NCI-H2196 (cell line): ENCODE results near the gene MICOS13.
"Not testable (repeated sequence)": the region's sequence is repeated elsewhere in the genome, so short reads cannot be mapped to it uniquely, and the experiment has no call there.

Experiments
- DNase-seq: peaks from one replicate; lab custom pipeline; 2025; ENCODE audit not compliant: unreplicated experiment; lab: John Stamatoyannopoulos, UW

Gene MICOS13

DNA sequence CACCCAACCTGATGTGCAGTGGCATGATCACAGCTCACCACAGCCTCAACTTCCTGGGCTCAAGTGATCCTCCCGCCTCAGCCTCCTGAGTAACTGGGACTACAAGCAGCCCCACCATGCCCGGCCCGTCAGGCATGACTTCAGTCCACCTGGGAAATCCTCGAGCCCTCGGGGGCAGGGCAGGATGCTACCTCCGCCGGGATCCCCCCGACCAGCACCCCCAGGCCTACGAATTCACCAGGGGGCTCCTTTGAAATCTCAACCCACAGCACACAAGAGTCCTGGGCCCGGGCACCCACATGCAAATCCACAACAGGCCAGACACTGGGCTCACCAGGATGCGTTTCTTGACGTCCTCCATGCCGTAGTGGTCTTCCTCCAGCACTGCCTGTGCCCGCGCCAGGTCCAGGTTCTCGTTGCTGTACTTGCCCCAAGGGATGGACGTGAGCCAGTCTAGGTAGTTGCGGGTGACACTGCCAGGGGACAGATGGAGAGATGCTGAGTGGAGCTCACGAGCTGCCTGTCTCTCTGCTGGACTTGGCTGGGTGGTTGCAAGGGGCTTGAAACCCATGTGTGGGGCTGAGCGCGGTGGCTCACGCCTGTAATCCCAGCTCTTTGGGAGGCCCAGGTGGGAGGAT is 20.3 kb upstream of the MICOS13 start:
- DNase-seq = no peak

DNA sequence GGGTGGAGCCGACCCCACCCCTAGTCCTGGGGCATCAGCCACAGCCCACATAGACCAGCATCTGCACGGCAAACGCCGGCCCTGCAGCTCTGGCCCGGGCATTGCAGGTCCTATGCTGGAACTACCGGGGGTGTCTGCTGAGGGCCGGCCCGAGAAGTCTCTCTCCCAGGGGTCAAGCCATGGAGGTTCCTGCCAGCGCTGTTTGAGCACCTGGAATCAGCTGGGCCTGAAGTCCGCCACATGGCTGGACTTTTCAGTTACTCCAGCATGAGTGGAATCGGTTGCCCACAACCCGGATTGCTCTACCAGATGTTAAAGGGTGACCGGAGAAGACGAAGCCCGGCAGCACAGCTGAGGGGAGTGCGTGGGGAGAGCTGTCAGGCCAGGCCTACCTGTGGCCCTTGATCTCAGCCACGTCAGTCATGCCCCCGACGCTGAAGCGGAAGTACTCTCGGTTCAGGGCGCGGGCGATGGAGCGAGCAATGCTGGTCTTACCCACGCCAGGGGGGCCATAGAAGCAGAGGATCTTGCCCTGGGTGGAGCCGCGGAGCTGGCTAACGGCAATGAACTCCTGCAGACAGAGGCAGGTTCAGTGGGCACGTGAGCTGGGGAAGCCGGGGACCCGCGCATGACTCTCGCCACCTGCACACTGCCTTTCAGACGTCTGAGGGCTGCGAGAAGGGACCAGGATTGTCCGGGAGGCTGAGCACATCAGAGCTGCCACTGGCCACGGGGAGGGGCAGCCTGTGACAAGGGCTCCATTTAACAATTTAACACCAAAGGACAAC is 18.5 kb upstream of the MICOS13 start:
- no peak for DNase-seq

DNA sequence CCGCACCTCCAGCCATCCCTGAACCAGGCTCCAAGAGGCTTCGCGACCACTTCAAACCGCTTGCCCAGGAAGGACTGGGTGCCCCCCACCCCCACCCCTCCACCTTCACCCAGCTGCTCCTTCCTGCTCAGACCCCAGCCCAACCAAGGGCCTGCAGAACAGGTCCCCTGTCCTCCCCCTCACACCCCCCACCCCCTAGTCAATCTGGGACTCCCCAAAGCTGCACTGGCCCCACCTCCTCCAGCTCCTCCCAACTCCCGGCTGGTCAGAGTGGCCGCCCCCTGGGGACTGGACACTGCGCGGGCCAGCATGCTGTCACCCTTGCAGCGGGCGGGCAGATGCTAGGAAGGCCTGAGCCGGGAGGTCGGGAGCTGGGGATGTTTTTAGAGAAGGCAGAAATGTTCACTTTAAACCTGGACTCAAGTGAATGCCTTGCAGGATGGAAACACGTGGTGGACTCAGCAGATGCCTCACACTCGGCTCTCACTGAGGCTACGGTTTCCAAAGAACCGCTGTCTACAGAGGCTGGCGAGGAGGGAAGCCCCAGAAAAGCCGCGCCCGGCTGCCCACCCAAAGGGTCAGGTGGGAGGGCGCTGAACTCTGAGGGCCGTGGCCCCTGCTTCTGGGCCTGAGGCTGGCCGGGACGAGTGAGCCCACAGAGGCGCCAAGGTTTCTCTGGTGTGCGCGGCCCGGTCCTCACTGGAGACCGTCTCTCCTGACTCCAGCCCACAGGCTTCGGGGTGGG is 17.7 kb upstream of the MICOS13 start:
- DNase-seq = no peak

DNA sequence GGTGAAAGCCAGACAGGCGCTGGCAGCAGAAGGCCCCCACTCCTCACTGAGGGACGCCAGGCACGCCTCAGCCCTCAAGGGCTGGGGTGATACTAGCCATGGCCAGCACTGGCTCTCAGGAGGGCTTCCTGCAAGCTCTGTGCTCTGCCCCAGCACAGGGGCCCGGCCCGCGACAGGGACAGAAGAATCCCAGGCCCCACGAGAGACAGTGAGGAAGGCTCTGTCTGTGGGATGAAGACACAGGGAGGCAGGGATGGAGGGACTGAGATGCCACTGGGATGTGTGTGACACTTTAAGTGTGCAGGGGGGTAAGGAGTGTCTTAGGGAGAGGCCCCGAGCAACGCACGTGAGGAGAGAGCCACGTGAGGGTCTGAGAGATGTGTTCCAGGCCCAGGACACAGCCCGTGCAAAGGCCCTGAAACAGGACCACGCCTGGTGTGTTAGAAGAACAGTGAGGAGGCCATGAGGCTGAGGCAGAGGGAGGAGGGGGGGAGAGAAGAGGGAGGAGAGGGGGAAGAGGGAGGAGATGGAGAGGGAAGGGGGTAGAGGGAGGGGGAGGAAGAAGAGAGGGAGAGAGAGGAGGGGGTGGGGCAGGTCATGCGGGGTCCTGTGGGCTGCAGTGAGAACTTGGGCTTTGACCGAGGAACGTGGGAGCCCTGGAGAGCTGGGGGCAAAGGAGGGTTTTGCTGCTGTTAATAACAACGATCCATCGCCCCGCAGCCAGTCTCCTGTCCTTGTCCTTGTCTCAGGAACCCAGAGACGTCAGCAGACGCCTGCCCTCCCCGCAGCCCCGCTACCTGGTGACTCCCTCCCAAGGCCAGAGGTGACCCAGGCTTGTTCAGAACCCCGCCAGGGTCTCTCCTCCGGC is 16.9 kb upstream of the MICOS13 start:
- no peak for DNase-seq

DNA sequence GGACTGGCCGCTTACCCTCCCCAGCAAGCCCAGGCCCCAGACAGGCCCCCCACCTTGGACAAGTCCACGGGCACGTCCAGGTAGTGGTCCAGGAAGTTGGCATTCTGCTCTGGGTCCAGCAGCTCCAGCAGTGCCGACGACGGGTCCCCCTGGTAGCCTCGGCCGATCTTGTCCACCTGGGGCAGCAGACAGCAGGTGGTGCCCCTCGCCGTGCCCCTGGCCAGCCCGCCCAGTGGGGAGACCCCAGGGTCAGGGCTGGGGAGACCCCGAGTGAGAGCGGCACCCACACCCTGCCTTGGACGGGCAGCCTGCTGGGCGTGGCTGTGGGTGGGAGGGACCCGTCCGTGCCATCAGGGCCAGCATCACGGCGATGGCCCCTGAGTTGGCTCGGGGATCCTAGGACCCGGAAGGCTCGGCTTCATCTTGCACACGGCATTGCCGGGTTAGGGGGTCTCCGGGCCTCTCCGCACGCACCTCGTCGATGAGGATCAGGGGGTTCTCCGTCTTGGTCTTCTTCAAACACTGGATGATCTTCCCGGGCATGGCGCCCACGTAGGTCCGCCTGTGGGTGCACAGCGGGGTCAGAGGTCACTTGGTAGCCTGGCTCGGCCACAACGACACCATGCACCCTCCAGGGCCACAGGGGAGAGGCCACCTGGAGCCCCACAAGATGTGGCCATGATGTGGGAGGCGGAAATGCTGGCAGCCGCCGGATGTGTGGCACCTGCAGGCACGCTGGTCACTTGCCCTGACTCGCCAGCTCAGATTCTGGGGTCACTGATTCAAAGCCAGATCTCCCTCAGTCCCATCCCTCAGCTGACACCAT is 16.1 kb upstream of the MICOS13 start:
- DNase-seq = no peak

DNA sequence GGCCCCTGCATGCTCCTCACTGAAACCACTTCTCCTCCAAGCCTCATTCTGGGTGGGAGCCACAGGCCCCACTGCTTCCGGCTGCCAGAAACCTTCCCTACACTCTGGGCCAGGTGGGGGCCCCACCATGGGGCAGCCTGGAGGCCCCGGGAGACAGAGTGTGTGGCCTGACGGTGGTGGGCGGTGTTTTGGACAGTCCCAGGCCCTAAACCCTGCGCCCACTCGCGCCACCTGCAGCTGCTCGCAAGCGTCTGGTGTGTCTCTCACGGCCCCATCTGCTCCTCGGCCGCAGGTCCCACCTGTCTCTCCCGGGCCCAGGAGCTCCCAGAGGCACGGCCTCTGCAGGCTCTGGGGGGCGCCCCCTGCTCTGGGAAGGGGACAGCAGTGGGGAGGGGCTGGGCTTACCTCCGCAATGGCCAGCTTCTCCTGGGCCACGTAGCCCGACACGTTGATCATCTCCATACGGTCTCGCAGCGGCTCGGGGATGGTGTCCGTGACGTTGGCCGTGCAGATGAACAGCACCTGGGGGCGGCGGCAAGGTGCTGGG is 15.4 kb upstream of the MICOS13 start:
- DNase-seq = no peak

DNA sequence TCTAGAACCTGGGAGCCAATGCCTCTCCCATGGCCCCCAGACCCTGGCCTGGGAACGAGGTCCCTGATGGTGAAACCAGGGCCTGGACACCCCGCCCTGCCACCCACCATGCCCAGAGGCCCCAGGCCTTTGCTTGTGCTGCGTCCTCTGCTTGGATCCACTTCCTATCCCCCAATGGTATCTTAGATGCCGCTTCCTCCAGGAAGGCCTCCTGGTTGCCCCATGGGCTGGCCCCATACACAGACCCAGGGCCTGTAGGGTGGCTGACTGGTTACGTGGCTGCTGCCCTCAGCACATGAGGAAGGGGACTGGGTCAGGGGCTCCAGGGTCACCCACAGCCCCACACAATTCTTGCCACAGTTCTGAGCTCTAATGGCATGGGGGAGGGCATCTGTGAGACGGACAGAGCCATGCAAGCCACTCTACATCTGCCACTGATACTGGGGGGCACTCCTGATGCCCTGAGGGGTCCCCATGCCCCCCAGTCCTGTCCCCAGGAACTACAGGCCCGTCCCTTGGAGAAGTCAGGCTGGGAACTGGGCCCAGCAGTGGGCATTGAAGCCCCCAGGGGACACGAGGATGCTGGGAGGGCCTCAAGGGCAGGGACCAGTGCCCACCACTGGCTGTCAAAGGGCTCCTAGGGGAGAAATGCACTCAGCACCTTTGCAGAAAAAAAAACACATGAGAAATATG is 14.8 kb upstream of the MICOS13 start:
- DNase-seq = no peak

DNA sequence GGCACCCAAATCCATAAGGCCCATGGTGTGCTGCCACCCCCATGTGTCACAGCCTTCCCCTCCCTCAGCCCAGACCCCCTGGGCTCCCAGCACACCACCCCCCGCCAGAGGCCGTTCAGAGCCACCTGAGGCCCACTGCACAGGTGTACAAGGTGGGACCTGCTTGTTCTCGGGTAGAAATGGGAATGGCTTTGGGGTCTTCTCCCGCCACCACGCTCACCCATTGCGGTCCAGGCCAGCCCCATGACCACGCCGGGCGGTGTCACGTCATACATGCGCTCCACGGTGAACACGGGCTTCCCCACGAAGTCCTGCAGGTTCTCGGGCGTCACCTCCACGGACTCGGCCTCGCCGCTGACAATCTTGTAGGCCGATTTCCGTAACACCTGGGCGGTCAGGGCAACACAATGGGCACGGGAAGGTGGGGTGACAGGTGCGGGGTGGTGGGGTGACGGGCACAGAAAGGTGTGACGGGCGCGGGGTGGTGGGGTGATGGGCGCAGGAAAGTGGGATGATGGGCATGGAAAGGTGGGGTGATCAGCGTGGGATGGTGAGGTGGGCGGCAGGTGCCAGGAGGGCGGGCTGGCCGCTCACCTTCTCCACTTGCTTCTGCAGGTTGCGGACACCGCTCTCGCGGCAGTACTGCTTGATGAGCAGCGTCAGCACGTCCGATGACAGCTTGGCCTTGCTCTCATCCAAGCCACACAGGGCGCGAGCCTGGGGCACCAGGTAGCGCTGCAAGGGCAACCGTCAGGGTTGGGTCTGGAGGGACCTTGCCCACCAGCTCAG is 14.0 kb upstream of the MICOS13 start:
- no peak for DNase-seq

DNA sequence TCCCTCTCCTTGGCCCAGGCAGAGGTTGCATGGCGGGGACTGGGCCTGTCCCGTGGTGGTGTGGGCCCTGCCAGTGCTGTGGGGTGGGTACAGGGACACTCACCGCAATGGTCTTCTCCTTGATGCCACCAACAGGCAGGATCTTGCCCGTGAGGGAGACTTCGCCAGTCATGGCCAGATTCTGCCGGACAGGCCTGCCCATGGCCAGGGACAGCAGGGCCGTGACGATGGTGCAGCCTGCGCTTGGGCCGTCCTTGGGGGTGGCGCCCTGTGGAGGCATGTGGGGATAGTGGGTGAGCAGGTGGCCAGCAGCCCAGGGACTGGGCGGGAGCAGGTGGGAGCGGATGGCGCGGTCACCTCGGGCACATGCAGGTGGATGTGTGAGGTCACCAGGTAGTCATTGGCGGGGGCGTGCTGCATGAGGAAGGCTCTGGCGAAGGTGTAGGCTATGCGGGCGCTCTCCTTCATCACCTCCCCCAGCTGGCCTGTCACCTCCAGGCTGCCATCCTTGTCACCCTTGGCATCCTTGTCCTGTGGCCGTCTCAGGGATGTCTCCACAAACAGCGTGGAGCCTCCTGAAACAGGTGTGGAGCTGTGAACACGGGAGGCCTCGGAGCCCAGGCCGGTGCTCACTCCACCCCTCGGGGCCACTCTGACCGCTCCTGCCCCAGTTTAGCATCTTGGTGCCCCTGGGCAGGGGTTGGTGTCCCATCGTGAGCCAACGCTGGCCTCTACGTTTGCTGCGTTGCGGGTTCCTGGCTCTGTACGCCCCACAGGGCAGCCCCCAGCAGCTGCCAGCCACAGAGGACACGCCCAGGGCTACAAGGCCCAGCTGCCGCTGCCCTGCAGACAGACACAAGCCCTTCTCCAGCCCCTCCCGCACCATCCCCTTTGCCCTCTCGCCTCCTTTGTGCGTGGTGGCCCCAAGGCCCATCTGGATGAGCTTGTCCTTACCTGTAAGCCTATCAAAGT is 13.2 kb upstream of the MICOS13 start:
- no peak for DNase-seq

DNA sequence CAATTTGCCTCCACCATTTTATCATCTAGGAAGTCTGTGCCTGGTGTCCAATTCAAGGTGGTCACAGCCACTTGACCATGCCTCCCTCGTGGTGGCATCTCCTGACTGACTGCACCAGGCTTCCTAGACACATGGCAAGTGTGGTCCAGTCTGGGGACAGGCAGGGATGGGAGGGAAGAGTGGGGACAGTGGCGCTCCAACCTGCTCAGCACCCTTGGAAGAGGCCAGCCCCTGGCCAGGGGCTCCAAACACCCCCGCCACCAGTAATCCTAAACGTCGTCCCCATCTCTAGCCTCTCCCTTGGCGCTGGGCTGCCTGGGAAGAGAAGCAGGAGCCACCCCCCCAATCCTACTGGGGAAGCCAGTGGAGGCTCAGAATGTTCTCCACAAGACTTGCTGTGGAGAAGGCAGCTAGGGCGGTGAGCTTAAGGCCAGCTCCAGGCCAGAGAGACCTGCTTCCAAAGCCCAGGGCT is 12.4 kb upstream of the MICOS13 start:
- DNase-seq = no peak

DNA sequence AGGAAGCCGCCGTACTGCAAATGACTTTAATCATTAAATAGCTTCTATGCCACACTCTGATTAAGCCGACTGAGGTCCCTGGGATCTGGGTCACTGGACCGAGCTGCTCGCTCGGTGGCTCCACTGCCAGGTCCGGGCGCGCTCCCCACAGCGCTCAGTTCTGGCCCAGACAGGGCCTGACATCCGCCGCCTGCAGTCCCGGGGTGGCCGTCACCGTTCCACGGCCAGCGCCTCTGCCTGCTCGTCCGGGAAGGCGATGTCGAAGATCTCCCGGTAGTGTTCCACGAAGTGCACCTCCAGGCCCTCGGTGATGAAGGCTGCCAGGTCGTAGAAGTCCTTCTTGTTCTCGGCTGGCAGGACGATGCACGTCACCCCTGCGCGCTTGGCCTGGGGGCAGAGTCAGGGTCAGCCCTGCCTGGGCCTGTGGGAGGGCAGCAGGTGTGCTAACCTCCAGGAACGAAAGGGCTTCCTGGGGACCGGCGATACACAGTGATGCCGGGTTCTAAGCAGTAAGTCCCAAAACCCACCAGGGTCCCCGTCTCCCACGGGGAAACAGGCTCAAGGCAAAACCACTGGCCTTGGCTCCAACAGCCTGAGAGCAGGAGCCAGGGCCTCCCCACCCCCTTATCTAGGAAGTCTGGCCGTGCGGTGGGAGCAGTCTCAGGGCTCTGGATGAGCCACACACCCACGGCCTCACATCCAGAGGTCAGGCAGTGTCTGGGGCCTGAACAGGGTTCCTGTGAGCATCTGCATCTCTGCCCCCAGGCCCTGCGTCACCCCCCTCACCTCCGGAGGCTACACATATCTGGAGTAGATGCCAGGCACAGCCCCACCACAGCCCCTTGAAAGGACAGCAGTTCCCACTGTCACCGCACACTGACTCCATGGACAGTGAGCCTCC is 11.8 kb upstream of the MICOS13 start:
- DNase-seq = no peak

DNA sequence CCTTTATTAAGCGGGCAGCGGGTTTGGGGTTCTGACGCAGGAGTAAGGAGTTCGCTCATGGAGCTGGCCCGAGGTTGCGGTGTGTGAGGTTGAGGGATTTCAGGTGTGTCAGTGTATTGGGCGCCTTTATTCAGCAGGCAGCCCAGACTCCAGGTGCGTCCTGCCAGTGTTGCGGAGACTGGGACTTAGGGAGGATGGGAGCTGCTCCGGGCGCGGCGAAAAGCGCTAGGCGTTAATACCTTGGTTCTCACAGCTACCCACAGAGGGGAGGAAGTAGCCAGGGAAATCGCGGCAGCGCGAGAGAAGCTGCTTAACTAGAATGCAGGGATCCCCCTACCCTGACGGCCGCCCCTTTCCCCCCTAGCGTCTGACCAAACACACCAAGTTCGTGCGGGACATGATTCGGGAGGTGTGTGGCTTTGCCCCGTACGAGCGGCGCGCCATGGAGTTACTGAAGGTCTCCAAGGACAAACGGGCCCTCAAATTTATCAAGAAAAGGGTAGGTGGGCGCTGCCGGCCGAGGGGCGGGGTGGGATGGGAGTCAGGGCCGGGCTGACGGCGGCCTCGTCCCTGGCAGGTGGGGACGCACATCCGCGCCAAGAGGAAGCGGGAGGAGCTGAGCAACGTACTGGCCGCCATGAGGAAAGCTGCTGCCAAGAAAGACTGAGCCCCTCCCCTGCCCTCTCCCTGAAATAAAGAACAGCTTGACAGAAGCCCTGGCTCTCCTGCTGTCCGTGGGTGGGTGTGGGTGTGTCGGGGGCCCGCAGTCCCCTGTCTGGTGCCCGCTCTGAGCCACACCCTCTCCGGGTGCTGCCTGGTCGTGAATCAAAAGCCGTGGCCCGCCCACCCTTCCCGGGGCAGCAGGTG is 10.9 kb upstream of the MICOS13 start:
- peak; percentile 56 for DNase-seq

DNA sequence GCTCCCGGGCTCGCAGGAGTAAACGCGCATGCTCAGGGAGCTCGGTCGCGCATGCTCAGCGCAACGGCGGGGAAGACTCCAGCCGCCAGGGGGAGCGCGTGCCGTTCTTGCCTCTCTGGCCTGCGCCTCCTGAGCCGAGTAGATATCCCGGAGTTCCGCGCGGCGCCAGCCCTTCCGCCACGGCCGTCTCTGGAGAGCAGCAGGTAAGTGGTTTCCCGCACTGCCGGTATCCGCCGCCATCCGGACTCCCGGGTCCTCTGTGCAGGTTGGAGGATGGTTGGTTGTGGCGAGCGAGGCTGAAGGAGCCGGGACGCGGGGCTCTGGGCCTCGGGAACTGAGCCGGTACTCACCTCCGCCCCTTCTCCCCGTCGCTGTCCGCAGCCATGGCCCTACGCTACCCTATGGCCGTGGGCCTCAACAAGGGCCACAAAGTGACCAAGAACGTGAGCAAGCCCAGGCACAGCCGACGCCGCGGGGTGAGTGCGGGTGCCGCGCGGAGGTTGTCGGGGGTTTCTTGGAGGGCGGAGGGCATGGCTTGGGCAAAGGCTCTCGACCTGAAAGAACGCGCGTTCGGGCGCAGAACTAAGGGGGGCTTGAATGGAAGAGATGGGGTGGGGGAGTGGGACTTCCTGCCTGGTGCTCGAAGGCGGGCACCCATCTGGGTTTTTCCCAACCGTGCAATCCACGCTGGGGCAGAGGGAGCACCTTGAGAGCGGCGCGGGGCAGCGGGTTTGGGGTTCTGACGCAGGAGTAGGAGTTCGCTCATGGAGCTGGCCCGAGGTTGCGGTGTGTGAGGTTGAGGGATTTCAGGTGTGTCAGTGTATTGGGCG is 10.0 kb upstream of the MICOS13 start, which contains the start of gene RPL36:
RPL36 (plus strand) TSS at position 171 of the 830 bp plus-strand sequence; CDS start at position 384, 213 bp downstream.
- DNase-seq = peak; percentile 97

DNA sequence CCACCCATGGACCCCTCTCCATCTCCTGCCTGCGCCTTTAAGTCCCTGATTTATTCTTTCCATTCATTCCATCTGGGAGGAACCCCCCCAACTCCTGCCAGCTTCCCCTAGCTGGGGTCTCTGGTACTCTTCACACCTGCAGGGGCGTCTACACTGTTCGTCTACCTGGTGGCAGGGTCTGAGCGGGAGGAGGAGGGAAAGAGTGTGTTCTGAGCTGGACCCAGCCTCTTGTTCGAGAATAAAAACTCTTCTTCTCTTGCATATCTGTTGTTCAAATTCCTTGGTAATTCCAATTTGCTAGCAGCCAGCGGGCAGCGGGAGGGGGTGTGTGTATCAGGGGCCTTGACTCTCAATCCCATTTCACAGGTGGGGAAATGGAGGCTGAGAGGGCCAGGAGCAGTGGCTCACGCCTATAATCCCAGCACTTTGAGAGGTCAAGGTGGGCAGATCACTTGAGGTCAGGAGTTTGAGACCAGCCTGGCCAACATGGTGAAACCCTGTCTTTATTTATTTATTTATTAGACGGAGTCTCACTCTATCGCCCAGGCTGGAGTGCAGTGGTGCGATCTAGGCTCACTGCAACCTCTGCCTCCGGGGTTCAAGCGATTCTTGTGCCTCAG is 8.1 kb upstream of the MICOS13 start:
- DNase-seq = not testable (repeated sequence)
